Activated CD4-positive, alpha-beta T cell treated with anti-CD3 and anti-CD28 coated beads, Interleukin-2, amount 50 U/mL, for 16 hours (primary cell): ENCODE measurements around the gene EXOC3.

Experiments
- DNase-seq: peaks from one replicate; pipeline ENCODE4 v3.0.0-alpha.2; 2020

EXOC3 gene

DNA sequence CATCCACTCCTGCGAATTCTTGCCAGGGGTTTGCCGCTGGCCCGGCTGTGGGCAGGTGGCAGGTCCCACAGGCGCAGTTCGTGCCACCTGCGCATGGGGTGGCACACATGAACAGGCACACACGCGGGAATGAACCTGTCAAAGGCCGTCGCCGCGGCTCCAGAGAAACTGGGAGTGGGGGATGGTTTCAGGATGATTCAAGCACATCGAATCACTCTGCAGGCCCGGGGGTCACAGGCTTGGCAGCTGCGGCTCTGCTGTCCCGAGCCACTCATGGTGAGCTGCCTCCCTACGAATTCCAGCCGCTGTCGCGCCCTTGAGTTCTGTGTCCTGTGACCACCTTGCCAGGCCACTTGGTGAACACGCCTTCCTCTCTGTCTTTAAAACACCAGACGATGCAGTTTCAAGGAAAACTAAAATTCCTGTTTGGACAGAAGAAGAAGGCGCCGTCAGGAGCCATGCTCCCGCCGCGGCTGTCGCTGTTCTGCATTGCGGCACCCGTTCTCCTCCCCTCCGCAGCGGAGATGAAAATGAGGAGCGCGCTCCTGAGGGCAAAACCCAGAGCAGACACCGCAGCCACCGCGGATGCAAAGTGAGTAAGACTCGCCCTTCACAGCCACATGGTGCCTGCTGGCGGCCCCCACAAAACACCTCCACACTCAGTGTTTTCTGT lies 15.4 kb upstream of the EXOC3 start:
- DNase-seq, result no peak

DNA sequence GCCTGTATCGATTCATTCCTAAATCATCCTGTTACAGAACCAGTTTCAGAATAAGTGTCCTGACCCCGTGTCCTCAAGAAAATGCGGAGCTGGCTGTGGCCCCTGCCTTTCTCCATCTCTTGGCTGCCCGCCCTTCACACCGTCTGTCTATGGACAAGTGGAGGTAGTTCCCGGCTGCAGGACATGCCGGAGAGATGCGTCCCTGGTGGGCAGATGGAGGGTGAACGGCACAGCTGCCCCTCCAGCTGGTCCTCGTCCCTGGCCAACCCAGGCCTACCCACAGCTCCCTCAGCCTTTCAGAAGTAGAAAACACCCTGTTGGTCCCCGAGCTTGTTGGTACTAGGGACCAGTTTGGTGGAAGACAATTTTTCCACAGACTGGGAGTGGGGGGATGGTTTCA lies 14.8 kb upstream of the EXOC3 start:
- no peak for DNase-seq

DNA sequence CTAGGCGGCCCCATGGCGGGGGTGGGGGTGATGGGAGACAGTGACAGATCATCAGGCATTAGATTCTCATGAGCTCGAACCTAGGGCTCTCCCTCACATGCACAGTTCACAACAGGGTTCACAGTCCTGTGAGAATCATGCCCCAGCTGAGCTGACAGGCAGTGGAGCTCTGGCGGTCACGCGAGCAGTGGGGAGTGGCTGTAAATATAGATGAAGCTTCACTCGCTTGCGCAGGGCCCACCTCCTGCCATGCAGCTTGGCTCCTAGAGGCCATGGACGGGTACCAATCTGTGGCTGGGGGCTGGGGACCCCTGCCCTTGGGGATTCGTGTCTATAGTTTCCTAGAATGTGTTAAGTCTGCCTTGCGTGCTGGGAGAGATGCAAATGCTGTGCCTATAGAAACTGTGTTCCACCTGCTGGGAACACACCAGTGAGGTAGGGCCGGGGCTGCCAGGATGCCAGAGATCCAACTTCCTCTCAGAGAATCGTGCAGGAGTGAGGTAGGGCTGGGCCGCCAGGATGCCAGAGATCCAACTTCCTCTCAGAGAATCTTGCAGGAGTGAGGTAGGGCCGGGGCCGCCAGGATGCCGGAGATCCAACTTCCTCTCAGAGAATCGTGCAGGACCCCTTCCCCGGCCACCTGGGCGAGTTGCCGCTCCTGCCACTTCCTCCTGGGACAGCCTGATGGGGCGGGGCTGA lies 14.1 kb upstream of the EXOC3 start:
- DNase-seq, result no peak

DNA sequence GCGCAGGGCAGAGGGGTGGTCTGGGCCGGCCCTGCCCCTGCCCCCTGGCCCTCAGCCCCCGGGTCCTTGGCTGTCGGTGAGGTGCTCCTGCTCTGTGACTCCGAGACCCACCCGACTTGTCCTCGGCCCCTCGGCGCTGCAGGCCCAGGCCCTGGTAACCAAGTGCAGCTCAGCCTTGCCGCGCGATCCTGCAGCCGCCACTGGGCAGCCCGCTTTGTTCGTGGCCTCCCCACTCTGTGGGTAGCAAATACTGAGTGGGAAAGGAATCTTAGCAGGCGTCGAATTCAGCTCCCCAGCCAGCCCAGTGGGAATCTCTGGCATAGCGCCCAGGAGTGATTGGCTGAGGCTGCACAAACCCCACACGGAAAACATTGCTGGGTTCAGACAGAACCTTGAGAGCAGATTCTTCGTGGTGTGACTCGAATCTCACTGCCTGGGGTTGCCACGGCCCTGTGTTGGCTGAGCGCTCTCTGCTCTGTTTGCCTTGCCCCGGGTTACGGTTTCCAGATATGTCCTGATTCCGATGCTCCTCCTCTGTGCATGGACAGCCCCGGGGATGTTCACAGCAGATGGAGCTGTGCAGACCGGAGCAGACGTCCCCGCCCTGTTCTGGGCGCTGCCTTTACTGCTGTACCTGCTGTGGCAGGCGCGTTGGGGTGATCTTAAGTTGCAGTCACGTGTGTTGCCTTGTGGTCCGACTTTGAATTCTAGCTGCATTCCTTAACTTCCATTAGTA lies 13.4 kb upstream of the EXOC3 start:
- DNase-seq, result no peak

DNA sequence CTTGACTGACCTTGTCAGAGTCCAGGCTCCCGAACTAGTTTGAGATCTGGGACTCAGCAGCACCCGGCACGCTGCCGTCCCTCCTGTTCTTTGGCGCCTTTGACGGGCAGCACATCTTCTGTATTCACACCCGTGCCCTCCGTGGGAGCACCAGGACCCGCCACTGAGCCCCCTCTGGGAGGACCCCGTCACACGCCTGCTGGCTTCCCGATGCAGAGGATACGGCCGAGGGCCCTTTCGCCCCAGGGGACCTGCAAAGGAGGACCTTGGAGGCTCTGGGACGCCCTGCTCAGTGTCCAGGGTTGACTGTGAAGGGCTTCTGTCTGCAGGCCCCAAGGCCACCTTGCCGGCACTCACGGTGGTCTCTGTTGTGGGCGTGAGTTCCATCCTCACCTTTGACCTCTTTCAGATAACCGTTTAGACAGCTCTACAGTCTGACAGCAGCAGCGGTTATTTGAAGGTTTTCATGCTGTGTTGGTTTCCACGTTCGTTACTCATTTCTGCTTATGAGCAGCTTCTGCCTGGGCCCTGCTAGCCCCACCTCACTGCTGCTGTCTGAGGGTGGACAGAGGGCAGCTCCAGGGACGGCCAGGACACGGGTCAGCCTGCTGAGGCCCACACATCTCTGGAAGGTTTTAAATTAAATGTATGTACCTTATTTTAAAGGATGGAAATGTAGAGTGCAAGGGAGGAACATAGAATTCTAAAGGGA lies 12.6 kb upstream of the EXOC3 start:
- no peak for DNase-seq

DNA sequence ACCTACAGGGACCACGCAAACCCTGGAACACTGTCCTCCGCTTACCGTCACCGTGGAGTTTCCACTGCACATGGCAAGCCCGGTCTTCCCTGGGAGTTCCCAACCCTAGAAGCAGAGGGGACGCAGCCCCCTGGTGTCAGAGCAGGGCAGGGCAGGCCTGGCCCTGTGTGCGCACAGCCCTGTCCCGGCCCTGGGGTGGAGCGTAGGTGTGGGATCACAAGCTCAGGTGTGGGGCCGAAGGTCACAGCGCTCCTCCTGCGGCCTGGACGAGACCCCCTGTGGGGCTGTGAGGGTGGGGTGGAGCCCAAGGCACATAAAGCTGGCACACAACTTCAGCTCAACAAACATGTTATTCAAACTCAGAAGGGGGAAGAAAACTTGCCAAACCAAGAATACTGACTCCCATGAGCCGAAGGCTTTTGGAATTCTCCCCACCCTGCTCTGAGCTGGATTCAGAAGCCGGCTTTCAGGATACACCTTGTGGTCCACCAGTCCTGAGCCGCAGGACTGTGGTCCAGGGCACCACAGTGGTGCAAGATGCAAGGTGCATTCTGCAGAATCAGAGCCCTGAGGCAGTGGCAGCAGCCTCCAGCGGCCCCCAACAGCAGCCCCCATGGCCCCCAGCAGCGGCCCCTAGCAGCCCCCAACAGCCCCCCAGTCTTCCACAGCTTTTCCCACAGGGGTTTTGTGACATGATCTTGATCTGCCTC lies 11.8 kb upstream of the EXOC3 start:
- peak; percentile 35 for DNase-seq

DNA sequence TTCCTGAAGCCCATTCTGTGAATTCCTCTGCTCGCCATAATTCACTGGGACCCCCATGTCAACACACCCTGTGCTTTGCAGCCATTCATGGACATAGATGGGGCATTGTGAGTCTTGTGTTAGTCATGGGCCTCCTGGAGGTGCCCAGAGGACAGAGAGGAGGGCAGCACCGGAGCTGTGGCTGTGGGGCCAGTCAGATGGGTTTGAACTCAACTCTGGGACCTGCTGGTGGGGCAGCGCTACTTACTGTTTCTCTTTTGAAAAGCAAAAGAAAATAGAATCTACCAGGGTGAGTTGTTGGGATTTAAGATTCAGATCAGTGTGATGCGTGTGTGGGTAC lies 11.3 kb upstream of the EXOC3 start:
- DNase-seq, result no peak

DNA sequence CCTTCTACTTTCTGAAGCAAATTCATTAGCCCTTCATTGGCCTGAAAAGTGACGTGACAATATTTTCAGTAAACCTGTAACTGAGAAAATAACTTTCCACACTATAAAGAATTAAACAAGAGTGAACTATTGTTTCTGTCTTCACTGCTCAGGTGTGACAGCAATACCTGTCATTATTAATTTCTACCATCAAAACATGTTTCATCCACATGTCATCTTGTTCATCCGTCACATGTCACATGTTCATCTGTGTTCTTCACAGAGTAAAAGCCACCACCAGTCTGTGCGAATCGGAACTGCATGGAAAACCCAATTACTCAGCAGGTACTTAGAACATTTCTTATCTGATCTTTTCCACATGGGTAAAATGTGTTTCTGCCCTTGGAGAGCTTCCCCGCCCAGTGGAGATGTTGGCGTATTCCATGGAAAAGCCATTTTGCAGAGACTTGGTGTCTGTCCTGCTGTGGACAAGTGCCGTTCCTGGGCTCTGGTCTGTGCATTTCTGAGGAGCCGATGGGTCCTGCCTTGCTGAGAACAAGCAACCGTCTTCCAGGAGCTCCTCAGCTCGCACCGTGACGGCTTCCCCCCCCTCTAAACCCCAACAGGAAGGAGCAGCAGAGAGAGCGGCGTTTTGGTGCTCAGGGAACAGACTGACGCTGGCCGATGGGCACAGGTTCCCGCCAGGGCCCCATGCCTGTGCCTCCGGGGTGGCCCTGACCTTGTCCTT lies 10.6 kb upstream of the EXOC3 start:
- DNase-seq, result no peak

DNA sequence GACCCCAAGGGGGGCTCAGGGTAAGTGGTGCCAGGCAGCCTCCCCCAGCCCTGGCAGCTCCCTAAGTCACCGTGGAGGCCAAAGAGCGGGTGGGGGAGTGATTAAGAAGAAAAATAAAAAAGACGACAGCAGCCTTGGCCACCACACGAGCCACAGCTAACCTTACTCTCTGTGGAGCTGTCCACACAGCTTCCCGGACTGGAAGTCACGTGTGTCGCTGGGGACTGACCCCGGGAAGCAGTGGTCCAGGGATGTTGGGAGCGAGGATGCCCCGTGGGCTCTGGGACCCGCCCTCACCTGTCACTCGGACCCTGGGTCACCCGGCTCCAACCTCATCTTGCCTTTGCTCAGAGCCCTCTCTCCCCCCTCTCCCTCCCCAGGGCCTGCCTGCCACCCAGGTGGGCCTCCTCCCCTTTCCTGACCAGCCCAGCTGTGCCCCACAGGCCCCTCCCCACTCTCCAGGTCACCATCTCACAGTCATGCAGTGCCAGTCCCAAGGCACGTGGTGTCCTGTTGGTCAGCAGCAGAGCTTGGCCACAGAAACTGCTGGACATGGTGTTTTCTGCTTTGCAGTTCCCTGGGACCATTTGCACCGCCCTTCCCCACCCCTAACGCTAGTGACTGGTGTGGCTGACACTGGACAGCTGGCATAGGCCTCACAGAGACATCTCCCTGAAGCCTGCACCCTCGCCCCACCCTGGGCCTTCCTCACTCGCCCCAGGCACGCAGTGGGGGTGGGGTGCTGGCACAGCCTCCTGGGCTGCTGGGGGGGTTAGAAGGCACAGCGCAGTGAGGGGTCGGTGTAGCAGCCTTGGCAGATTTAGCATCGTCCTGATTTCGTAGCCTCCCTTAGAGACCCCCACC lies 9.8 kb upstream of the EXOC3 start:
- DNase-seq, result no peak

DNA sequence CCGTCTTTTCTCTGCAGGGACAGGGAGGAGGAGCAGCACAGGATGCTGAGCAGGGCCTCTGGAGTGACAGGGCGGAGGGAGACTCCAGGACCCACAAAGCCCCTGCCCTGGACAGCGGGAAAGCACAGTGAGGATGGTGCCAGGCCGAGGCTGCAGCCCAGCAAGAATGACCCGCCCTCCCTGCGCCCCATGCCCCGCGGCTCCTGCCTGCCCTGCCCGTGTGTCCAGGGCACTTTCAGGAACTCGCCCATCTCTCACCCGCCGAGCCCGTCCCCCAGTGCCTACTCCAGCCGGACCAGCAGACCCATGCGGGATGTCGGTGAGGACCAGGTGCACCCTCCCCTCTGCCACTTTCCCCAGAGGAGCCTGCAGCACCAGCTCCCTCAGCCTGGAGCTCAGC lies 9.1 kb upstream of the EXOC3 start:
- DNase-seq, result no peak

DNA sequence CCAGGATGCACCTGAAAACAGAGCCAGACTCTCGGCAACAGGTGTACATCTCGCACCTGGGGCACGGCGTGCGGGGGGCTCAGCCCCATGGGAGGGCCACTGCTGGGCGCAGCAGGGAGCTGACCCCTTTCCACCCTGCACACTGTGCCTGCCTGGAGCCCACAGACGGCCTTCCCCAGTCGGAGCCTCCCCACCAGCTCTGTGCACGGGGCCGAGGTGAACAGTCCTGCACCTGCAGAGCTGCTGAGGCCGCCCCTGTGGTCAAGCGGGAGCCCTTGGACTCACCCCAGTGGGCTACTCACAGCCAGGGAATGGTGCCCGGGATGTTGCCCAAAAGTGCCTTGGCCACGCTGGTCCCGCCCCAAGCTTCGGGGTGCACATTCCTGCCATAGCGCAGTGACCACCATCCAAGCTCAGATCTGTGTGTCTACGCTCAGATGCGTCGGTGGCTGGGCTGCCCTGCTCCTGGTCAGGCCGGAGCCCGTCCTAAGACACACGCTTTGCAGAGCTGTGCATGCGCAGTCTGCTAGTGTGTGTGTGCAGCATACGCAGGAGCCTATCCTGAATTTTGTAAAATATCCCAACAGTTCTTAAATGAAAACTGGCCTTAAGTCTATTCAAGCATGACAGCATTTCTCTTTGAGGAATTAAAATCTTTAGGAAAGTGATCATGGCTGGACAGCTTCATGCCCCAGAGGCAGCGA lies 8.4 kb upstream of the EXOC3 start:
- no peak for DNase-seq

DNA sequence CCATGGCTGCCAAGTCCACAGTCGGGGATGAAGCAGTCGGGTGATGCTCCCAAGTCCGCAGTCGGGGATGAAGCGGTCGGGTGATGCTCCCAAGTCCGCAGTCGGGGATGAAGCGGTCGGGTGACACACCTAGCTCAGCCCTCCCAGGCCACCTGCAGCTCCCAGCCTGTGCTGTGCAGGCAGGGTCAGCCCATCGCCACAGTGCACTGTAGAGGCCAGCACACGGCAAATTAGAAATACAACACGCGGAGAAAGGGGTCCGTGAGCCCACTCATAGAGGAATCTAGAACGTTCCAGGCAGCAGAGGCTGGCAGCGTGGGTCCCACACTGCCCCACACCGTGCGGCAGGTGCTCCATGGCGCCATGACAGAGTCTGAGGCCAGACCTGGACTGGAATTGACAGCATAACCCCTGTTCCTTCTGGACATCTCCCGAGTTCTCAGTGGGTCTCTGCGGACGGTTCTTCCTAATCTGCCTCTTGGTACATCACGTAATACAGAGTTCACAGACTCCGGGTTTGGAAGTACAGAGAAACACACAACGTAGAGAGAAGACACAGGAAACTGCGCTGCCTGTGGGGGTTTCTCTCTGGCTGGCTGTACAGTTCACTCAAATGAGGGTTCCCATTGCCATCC lies 7.7 kb upstream of the EXOC3 start:
- no peak for DNase-seq

DNA sequence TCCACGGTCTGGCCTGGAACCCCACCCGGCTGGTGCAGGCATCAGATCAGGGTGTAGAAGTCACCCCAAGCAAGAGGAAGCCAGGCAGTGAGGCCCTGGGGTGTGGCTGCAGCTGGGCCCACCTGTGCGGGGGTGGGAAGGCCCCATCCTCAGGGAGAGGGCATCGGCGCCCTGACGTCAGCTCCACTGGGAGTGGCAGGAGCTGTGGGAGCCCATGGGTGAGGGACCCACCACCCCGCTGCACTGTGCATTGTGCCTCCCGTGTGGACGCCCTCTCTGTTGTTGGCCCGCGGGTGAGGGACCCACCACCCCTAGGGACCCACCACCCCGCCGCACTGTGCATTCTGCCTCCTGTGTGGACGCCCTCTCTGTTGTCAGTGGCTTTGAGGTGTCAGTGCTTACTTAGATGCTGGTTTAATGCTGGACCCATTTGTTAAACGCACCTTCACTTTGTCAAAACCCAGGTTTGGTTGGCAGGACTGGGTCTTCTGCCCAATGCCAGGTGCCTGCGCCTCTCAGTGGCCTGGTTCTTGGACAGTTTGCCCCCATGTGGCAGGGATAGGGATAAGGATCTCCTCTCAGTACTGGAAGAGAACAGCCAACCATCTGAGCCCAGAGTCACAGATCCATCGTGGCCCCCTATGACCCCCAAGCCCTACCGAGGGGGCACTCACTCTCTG lies 6.9 kb upstream of the EXOC3 start:
- no peak for DNase-seq

DNA sequence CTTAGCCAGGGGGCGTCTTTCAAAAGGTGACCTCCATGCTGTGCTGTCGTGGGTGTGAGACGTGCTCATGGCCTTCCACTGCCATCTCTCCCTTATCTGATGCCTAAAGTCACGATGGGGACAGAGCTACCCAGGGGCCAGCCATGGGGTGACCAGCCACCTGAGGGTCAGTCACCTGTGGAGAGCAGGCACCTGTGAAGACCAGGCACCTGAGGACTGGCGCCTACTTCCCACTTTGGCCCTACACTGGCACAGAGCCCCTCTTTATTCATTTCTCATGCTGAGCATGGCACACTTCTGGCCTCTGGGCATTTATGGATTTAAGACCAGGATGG lies 6.4 kb upstream of the EXOC3 start:
- DNase-seq, result no peak

DNA sequence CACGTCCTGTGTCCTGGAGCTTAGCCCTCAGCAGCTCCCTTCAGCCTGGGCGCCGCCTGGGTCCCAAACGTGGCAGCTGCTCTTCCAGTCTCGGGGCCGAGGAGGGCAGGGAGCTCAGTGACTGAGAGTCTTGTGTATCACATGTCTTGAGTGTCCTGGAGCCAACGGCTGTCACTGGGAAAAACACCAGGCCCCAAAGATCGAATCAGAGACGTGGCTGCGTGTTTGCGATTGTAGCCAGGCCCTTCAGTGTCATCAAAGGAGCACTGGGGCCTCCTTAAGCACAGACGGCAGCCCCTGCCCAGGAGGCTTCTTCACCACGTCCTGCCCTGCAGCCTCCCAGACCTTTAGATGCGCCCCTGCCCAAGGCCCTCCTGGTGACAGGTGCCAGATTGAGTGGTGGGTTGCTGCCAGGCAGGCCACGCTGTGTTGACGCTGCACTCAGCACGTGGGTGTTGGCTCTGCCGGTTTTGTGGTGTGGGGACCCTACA lies 5.7 kb upstream of the EXOC3 start:
- DNase-seq, result no peak

DNA sequence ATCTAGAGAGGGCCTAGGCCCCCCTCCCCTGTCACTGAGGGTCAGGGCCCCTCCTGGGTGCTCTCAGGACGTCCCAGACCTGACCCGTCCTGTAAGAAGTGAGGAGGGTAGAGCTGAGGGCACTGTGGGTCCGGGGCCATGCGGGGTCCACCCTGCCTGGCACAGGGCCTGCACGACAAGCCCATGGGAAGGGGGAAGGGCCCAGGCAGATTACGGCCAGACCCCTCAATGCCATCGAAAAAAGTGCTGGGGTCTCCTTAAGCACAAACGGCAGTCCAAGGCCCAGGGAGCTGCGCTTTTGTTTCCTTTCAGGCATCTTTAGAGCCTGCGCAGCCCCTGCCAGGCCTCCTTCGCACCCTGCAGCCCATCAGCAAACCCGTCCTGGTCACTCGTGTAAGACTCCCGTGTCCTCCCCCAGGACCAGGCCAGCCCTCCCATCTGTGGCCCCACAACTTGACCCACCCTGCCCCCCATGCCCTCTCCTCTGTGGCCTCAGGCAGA lies 4.4 kb upstream of the EXOC3 start:
- no peak for DNase-seq

DNA sequence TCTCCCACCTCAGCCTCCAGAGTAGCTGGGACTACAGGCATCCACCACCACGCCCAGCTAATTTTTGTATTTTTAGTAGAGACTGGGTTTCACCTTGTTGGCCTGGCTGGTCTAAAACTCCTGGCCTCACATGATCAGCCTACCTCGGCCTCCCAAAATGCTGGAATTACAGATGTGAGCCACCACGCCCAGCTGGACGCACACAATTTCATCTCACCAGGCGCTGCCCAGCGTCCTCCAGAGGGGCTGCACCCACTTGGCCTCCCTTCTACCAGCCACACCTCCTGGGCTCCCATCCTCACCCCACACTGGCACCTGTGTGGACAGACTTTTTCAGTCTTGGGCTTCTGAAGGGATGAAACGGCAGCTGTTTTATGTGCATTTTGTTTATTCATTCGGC lies 3.8 kb upstream of the EXOC3 start:
- no peak for DNase-seq

DNA sequence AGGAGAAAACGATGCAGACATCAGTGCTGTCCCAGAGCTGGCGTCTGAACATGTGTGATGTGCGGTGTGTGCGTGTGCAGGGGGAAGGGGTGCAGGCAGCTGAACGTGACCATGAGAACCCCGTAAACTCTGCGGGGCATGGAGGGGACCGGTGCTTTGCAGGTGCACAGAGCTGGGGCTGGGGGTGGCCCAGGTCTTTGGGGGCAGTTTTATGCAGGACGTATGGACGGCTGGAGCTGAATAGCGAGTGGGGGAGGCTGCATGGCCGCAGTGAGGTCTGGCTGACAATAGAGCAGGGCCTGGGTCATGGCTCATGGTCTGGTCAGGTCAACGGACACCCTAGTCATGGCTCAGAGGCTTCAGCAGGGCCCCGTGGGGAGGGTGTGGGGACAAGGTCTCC lies 3.3 kb upstream of the EXOC3 start:
- DNase-seq, result no peak
